Measurements from ENCODE around the gene RGS9. TPM values are rescaled to one million over a fixed set of nuclear protein-coding genes. Genes with fewer than 3 reads are reported as not detected.

Gene RGS9
- total RNA-seq, 1 experiment from 2014 or later = 8.6 TPM

GRCh38 chr17:65228287-65228686 is 91.1 kb downstream of the RGS9 start:
- Histone ChIP-seq H3K9me3 (ENCODE audit: control insufficient read depth in 1 of 2, insufficient read depth in 1 of 2, low read depth in 1 of 2, low read length in 2 of 2) (no peaks in the 10 kb centered on the region), H3K4me1 (ENCODE audit: control insufficient read depth in 1 of 2, insufficient read depth in 2 of 2, low read length in 2 of 2) (peaks cover 39 to 43% of the 10 kb centered on the region in 2 experiments), H4K20me1 (ENCODE audit: insufficient read depth) (no peaks in the 10 kb centered on the region), H3K4me2 (ENCODE audit: low read length) (peak overlapping the region; percentile 51), H3K9ac (ENCODE audit: low read length) (no peak overlapping the region), H3K9me2 (ENCODE audit: insufficient read depth) (no peaks in the 10 kb centered on the region), H3K36me3 (ENCODE audit: control insufficient read depth in 1 of 2, insufficient read depth in 2 of 2, low read length in 2 of 2) (no peaks in the 10 kb centered on the region), H2AFZ (ENCODE audit: low read depth, low read length, poor library complexity, severe bottlenecking) (peak overlapping the region; percentile 83), H3K27ac (ENCODE audit: low read depth, low read length) (peak overlapping the region; percentile 45), H3K4me3 (replicated peaks in 1 of 2; ENCODE audit: low read depth in 1 of 2, low read length in 2 of 2) (peak overlapping the region in 1 of 2 experiments; percentile 27; a peak in 1 of 4 replicates), H3K27me3 (ENCODE audit: insufficient read depth, low read length) (no peaks in the 10 kb centered on the region), H3K79me2 (ENCODE audit: insufficient read depth, low read length) (no peaks in the 10 kb centered on the region)
- CTCF ChIA-PET = interaction anchor here (2.5 kb wide), 1 partner anchor 937 kb away, joined by 12 read pairs; no protein-coding TSS in a partner anchor
- intact Hi-C loops (cut with micrococcal nuclease) = no loop called here
- no peak for TF ChIP-seq SRF (IDR thresholded peaks at IDR 0.05; ENCODE audit: low read depth)
- TF ChIP-seq FOSL1 (IDR thresholded peaks at IDR 0.05; ENCODE audit: low read depth) = no peak
- TF ChIP-seq YY1 (IDR thresholded peaks at IDR 0.05; ENCODE audit: extremely low read depth, insufficient replicate concordance, low read depth, low read length) = no peak
- TF ChIP-seq SIN3A (IDR thresholded peaks at IDR 0.05; ENCODE audit: low read depth) = no peak
- no peak for TF ChIP-seq EGR1 (IDR thresholded peaks at IDR 0.05; ENCODE audit: low read depth)
- TF ChIP-seq ZBTB33 (IDR thresholded peaks at IDR 0.05; ENCODE audit: extremely low read depth, insufficient replicate concordance, low read length) = no peak
- no peak for TF ChIP-seq CBX3 (IDR thresholded peaks at IDR 0.05; ENCODE audit: low read depth)
- TF ChIP-seq ZFX (IDR thresholded peaks at IDR 0.05) = no peak; the same call in 1 of the 2 replicates
- no peak for TF ChIP-seq ELF1 (IDR thresholded peaks at IDR 0.05; ENCODE audit: borderline replicate concordance, low read depth)
- TF ChIP-seq REST (IDR thresholded peaks at IDR 0.05; ENCODE audit: low read depth) = no peak
- no peak for TF ChIP-seq TCF7L2 (IDR thresholded peaks at IDR 0.05; ENCODE audit: borderline replicate concordance, extremely low read depth, insufficient read depth, insufficient read length)
- no peak for TF ChIP-seq MAX (IDR thresholded peaks at IDR 0.05)
- TF ChIP-seq CEBPB (IDR thresholded peaks at IDR 0.05; ENCODE audit: low read depth) = no peak
- RAD21 ChIA-PET (ENCODE audit: low non-redundant PET in 1 of 2, low total read pairs in 2 of 2, uncharacterized antibody in 2 of 2, unreplicated experiment in 2 of 2) = no interaction called here
- POLR2A ChIA-PET = interaction anchor here (0.9 kb wide), 1 partner anchor 8 kb away, joined by 3 read pairs; no protein-coding TSS in a partner anchor
- DNase-seq (ENCODE audit: low read depth, low spot score) (no peak), ATAC-seq (no peak)
- no TSS peak for BruUV-seq (replicated peaks)
